ENCODE measurements around the gene QRSL1. TPM values are rescaled to one million over a fixed set of nuclear protein-coding genes. Genes with fewer than 3 reads are reported as not detected.

QRSL1 gene
- total and polyA plus RNA-seq, 2 of the 4 experiments (the other 2 are of a cell fraction) = 6.1 to 10.9 TPM

DNA sequence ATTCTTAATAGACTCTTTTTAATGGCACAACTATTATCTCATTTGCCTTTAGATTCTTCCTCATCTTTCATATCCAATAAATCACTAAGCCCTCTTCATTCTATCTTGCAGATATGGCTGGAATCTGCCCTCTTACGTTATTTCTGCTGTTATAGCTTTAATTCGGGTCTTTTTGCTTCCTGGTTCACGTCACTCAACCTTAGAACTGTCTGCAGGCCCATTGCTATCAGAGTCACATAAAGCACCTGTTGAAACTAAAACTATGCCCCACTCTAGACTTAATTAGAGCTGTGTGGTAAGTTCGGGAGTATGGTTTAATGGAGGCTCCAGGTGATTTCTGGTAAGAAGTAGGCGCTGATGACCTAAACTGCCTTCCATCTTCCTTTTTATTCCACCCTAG is 988 bp downstream of the QRSL1 start:
- Histone ChIP-seq H3K56ac (ENCODE audit: extremely low read depth, insufficient read depth, low read length) (no peak overlapping the region), H3K4me1 (ENCODE audit: control insufficient read depth, insufficient read depth, low read length) (peaks cover 6% of the 10 kb centered on the region), H2BK5ac (ENCODE audit: low read depth, low read length, poor library complexity, severe bottlenecking) (no peak overlapping the region), H4K8ac (ENCODE audit: low read depth in 2 of 2, low read length in 2 of 2) (peak overlapping the region; percentile 6 to 97; a peak in 2 of 4 replicates), H3K23ac (ENCODE audit: low read depth, low read length) (no peak overlapping the region), H3K4me2 (ENCODE audit: low read depth, low read length) (peak overlapping the region; percentile 85), H3K14ac (replicated peaks; ENCODE audit: low read depth, low read length) (no peak overlapping the region), H3K9ac (ENCODE audit: low read depth, low read length) (peak overlapping the region; percentile 94), H3K9me3 (ENCODE audit: control insufficient read depth, insufficient read depth, low read length) (no peaks in the 10 kb centered on the region), H3K79me1 (ENCODE audit: low read depth in 1 of 2, low read length in 2 of 2) (peaks cover 13 to 38% of the 10 kb centered on the region in 2 experiments), H2BK20ac (ENCODE audit: low read depth, low read length) (no peak overlapping the region), H2AK5ac (ENCODE audit: low read depth, low read length) (no peak overlapping the region), H3K27me3 (ENCODE audit: control insufficient read depth, insufficient read depth, low read length) (no peaks in the 10 kb centered on the region), H3K27ac (ENCODE audit: insufficient read depth, low read length) (no peak overlapping the region), H3K36me3 (ENCODE audit: control insufficient read depth, insufficient read depth, low read length) (no peaks in the 10 kb centered on the region), H3K9me1 (ENCODE audit: insufficient read depth, low read length) (peaks cover 3% of the 10 kb centered on the region; the same call in 1 of the 2 replicates), H4K91ac (ENCODE audit: insufficient read depth, low read depth, low read length) (no peak overlapping the region), H4K5ac (ENCODE audit: low read depth, low read length) (peak overlapping the region; percentile 36; the same call in 1 of the 2 replicates), H2AFZ (replicated peaks; ENCODE audit: low read length, poor library complexity) (no peak overlapping the region), H3K4me3 (ENCODE audit: insufficient read depth, low read depth, low read length) (peak overlapping the region; percentile 85), H2BK120ac (ENCODE audit: low read depth, low read length) (no peak overlapping the region), H2BK15ac (ENCODE audit: low read depth, low read length) (no peak overlapping the region), H2AK9ac (replicated peaks; ENCODE audit: low read depth, low read length, poor library complexity) (no peak overlapping the region), H3K4ac (ENCODE audit: low read depth, low read length) (no peak overlapping the region), H4K20me1 (ENCODE audit: insufficient read depth, low read length) (peaks cover 6% of the 10 kb centered on the region; the same call in 1 of the 2 replicates), H3K18ac (ENCODE audit: low read depth, low read length) (no peak overlapping the region)
- POLR2A ChIA-PET (ENCODE audit: unreplicated experiment) = no interaction called here
- in situ Hi-C loops (cut with MboI; ENCODE audit: low sequenced_read_pairs) = no loop called here
- CTCF ChIA-PET = no interaction called here
- no peak for TF ChIP-seq RFX5 (IDR thresholded peaks at IDR 0.05; ENCODE audit: low read depth, low read length)
- TF ChIP-seq MAFK (IDR thresholded peaks at IDR 0.05; ENCODE audit: low read depth, low read length) = no peak
- no peak for TF ChIP-seq POLR2A (IDR thresholded peaks at IDR 0.05; ENCODE audit: low read depth, low read length)
- TF ChIP-seq, protein P1, sequence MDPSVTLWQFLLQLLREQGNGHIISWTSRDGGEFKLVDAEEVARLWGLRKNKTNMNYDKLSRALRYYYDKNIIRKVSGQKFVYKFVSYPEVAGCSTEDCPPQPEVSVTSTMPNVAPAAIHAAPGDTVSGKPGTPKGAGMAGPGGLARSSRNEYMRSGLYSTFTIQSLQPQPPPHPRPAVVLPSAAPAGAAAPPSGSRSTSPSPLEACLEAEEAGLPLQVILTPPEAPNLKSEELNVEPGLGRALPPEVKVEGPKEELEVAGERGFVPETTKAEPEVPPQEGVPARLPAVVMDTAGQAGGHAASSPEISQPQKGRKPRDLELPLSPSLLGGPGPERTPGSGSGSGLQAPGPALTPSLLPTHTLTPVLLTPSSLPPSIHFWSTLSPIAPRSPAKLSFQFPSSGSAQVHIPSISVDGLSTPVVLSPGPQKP (IDR thresholded peaks at IDR 0.05; ENCODE audit: borderline replicate concordance, low read depth, low read length) = no peak
- no peak for TF ChIP-seq RCOR1 (IDR thresholded peaks at IDR 0.05; ENCODE audit: insufficient replicate concordance, low read length)
- TF ChIP-seq NFE2L2 (IDR thresholded peaks at IDR 0.05; ENCODE audit: low read depth, low read length) = no peak
- no peak for TF ChIP-seq USF2 (IDR thresholded peaks at IDR 0.05; ENCODE audit: low read depth, low read length)
- no peak for TF ChIP-seq FOS (IDR thresholded peaks at IDR 0.05; ENCODE audit: low read depth, low read length)
- no peak for TF ChIP-seq BHLHE40 (IDR thresholded peaks at IDR 0.05; ENCODE audit: low read depth, low read length)
- BruUV-seq (replicated peaks) = TSS peak; percentile 51
- intact Hi-C loops (cut with micrococcal nuclease) = no loop called here
- no CpG with 5 or more reads among the region's 5 CpGs for WGBS, 2 experiments (ENCODE audit: extremely low coverage in 2 of 2, insufficient read length in 1 of 2)
- dilution Hi-C loops (cut with HindIII; ENCODE audit: low sequenced_read_pairs, unreplicated experiment) = no loop called here
- no peak for ATAC-seq (ENCODE audit: low read depth)
- no peak for DNase-seq

Measured in IMR-90 (cell line).